Spleen (tissue), 11 donors: ENCODE results near the gene YIPF1. TPM values are rescaled to one million over a fixed set of nuclear protein-coding genes. Genes with fewer than 3 reads are reported as not detected.

ENCODE experiments used
- DNase-seq: peaks from one replicate; pipeline ENCODE4 v3.0.0-alpha.2; 2020
- H3K27ac ChIP-seq, 8 donors: fragments of 200-600 bp; sonication (generic) in 7 of 8; 1 replicate in 4 of 8; 2 replicates in 4 of 8; pipeline versions ENCODE4 v1.5.0 to v1.8.0; 2016 to 2021; ENCODE audit warnings: inconsistent platforms in 4 of 8, mild to moderate bottlenecking in 4 of 8, moderate library complexity in 1 of 8
- H3K27me3 ChIP-seq, 7 donors: fragments of 200-600 bp; sonication (generic) in 6 of 7; replicated peaks in 1 of 7; 1 replicate in 4 of 7; 2 replicates in 3 of 7; pipeline versions ENCODE4 v1.5.0 to v1.8.0; 2016 to 2021; ENCODE audit warnings: inconsistent platforms in 3 of 7, mild to moderate bottlenecking in 1 of 7
- H3K36me3 ChIP-seq, 6 donors: fragments of 200-600 bp; sonication (generic) in 5 of 6; 1 replicate in 4 of 6; 2 replicates in 2 of 6; pipeline versions ENCODE4 v1.5.0 to v1.8.0; 2016 to 2021; ENCODE audit warnings: inconsistent platforms in 2 of 6
- H3K4me1 ChIP-seq, 6 donors: fragments of 200-600 bp; sonication (generic) in 5 of 6; 1 replicate in 3 of 6; 2 replicates in 3 of 6; pipeline versions ENCODE4 v1.5.0 to v1.8.0; 2016 to 2021; ENCODE audit warnings: inconsistent platforms in 3 of 6
- H3K4me3 ChIP-seq, 8 donors: fragments of 200-600 bp; sonication (generic) in 7 of 8; 1 replicate in 4 of 8; 2 replicates in 4 of 8; pipeline versions ENCODE4 v1.5.0 to v1.8.0; 2016 to 2021; ENCODE audit warnings: inconsistent platforms in 4 of 8, mild to moderate bottlenecking in 4 of 8, moderate library complexity in 2 of 8
- H3K9me3 ChIP-seq, 8 donors: fragments of 200-600 bp; sonication (generic) in 7 of 8; 1 replicate in 4 of 8; 2 replicates in 4 of 8; pipeline versions ENCODE4 v1.5.0 to v1.8.0; 2016 to 2021; ENCODE audit warnings: inconsistent platforms in 4 of 8
- CTCF ChIP-seq, 11 experiments: fragments of 200-600 bp in 7 of 11; fragments of 450-650 bp in 4 of 11; sonication (generic) in 4 of 11; IDR thresholded peaks in 8 of 11; conservative IDR thresholded peaks in 3 of 11; 1 replicate in 7 of 11; 2 replicates in 4 of 11; pipeline versions ENCODE4 v1.4.0 to v1.8.0; 2016 to 2021; ENCODE audit warnings: antibody characterized with exemption in 11 of 11, inconsistent platforms in 4 of 11, mild to moderate bottlenecking in 1 of 11
- POLR2A ChIP-seq, 3 donors: fragments of 450-650 bp; IDR thresholded peaks; one replicate each; pipeline ENCODE4 v1.5.1; 2017; ENCODE audit warnings: antibody characterized with exemption in 3 of 3, mild to moderate bottlenecking in 1 of 3
- POLR2AphosphoS5 ChIP-seq, 3 donors: sonication (generic); formaldehyde crosslinking; IDR thresholded peaks; one replicate each; pipeline ENCODE4 v1.5.1; 2017; ENCODE audit warnings: antibody characterized with exemption in 3 of 3
- WGBS, 5 donors: extraction: QIAGEN DNeasy Blood & Tissue Kit in 3 of 5; methylation state at CpG; one replicate each; pipeline versions ENCODE4 v1.1.5 to v1.1.7; 2013 to 2018; 5-methylcytosine and 5-hydroxymethylcytosine counted together
- intact Hi-C: fragments of 100-400 bp; cut with DNase I; formaldehyde crosslinking; loops from one replicate; pipeline ENCODE4 v1.15.0; 2023; ENCODE audit warnings: low total_unique reads
- polyA plus RNA-seq, 3 donors: library from polyadenylated mRNA; stranded (reverse); fragments of 200-250 nt; gene quantifications; one replicate each; pipeline ENCODE4 v1.2.1, GENCODE V29; 2013
- total RNA-seq, 7 donors: library from RNA; depleted of rRNA in 3 of 7; stranded (reverse); fragments of >200 nt in 3 of 7; fragmentation: NEBNext Ultra II Directional in 4 of 7; extraction: Animal tissue kit (Norgen Biotek cat#: 25700) in 4 of 7; gene quantifications; one replicate each; pipeline versions ENCODE4 v1.1.0 to v1.2.1, GENCODE V29; 2016 to 2021
- donor health status: healthy with polysubstance abuse.
- donor health status: DM: no; HTN: no; CAD: no; lungs with moderate emphysema.
- donor health status: DM: no; HTN: no; CAD: no.
- donor health status: Bipolar disorder and iron deficiency.
- donor health status: healthy.
- donor health status: DM: no; HTN: no; CAD: no.
- donor health status: DM: yes; HTN: yes; CAD: no.

The YIPF1 gene
- total and polyA plus RNA-seq, 10 donors: 15.2 to 39.7 (median 22.0) TPM

- no peak for DNase-seq
- H3K4me3 ChIP-seq: no peak overlapping the region
- peaks cover 0 to 32% (median 22%) of the 10 kb centered on the region in 8 donors for H3K9me3 ChIP-seq
- peaks cover 0 to 6% (median 0%) of the 10 kb centered on the region in 6 donors for H3K4me1 ChIP-seq
- intact Hi-C loops: no loop called here
- no peaks in the 10 kb centered on the region for H3K27me3 ChIP-seq
- WGBS, 5 donors: 95 to 100% (median 100%) methylated on average over 1 of the region's 1 CpG
- TF ChIP-seq POLR2A (IDR thresholded peaks at IDR 0.05): no peak
- TF ChIP-seq CTCF (IDR thresholded peaks at IDR 0.05 in 8 of 11, conservative IDR thresholded peaks at IDR 0.05 in 3 of 11): no peak
- no peak for TF ChIP-seq POLR2AphosphoS5 (IDR thresholded peaks at IDR 0.05)
- H3K27ac ChIP-seq: no peak overlapping the region
- H3K36me3 ChIP-seq: peaks cover 0 to 74% (median 30%) of the 10 kb centered on the region in 6 donors
These were observed 44.7 kb upstream of the YIPF1 start for GRCh38 chr1:53934170-53934765.

GRCh38 chr1:53931523-53931922, 41.9 kb upstream of the YIPF1 start:
- no peak overlapping the region for H3K4me3 ChIP-seq
- H3K4me1 ChIP-seq: no peaks in the 10 kb centered on the region
- no peak for DNase-seq
- peaks cover 0 to 32% (median 22%) of the 10 kb centered on the region in 8 donors for H3K9me3 ChIP-seq
- 91 to 98% (median 98%) methylated on average over 2 of the region's 2 CpGs for WGBS, 5 donors
- peaks cover 0 to 74% (median 33%) of the 10 kb centered on the region in 6 donors for H3K36me3 ChIP-seq
- H3K27me3 ChIP-seq: no peaks in the 10 kb centered on the region
- H3K27ac ChIP-seq: no peak overlapping the region
- TF ChIP-seq POLR2A (IDR thresholded peaks at IDR 0.05): no peak
- no peak for TF ChIP-seq POLR2AphosphoS5 (IDR thresholded peaks at IDR 0.05)
- no peak for TF ChIP-seq CTCF (IDR thresholded peaks at IDR 0.05 in 8 of 11, conservative IDR thresholded peaks at IDR 0.05 in 3 of 11)
- intact Hi-C loops: no loop called here

- Histone ChIP-seq H3K4me1 (no peaks in the 10 kb centered on the region), H3K36me3 (peaks cover 0 to 74% (median 31%) of the 10 kb centered on the region in 6 donors), H3K27me3 (no peaks in the 10 kb centered on the region), H3K27ac (no peak overlapping the region), H3K9me3 (peaks cover 0 to 32% (median 22%) of the 10 kb centered on the region in 8 donors), H3K4me3 (no peak overlapping the region)
- 94 to 97% (median 96%) methylated on average over 3 of the region's 3 CpGs for WGBS, 5 donors
- no peak for DNase-seq
- intact Hi-C loops: no loop called here
- no peak for TF ChIP-seq CTCF (IDR thresholded peaks at IDR 0.05 in 8 of 11, conservative IDR thresholded peaks at IDR 0.05 in 3 of 11)
- no peak for TF ChIP-seq POLR2A (IDR thresholded peaks at IDR 0.05)
- no peak for TF ChIP-seq POLR2AphosphoS5 (IDR thresholded peaks at IDR 0.05)
These were observed 41.3 kb upstream of the YIPF1 start for GRCh38 chr1:53930932-53931331.

GRCh38 chr1:53929246-53929960, 39.8 kb upstream of the YIPF1 start:
- no peak overlapping the region for H3K27ac ChIP-seq
- H3K4me3 ChIP-seq: no peak overlapping the region
- DNase-seq: no peak
- intact Hi-C loops: no loop called here
- peaks cover 0 to 74% (median 28%) of the 10 kb centered on the region in 6 donors for H3K36me3 ChIP-seq
- peaks cover 0 to 24% (median 16%) of the 10 kb centered on the region in 8 donors for H3K9me3 ChIP-seq
- H3K4me1 ChIP-seq: no peaks in the 10 kb centered on the region
- no peak for TF ChIP-seq POLR2AphosphoS5 (IDR thresholded peaks at IDR 0.05)
- no peak for TF ChIP-seq CTCF (IDR thresholded peaks at IDR 0.05 in 8 of 11, conservative IDR thresholded peaks at IDR 0.05 in 3 of 11)
- no peak for TF ChIP-seq POLR2A (IDR thresholded peaks at IDR 0.05)
- WGBS, 5 donors: 92 to 97% (median 97%) methylated on average over 2 of the region's 2 CpGs
- no peaks in the 10 kb centered on the region for H3K27me3 ChIP-seq
